SK-N-SH (cell line): ENCODE data around the gene THOC7. TPM values are rescaled to one million over a fixed set of nuclear protein-coding genes. Genes with fewer than 3 reads are reported as not detected.
A peak's percentile ranks its signal among the peaks of the same experiment; 100 is the strongest.

ENCODE experiments used
- CTCF ChIA-PET: fragments of 300-600, 350-600 bp; formaldehyde crosslinking; extraction: SDS; loops from one replicate; lab custom pipeline; 2021; lab: Yijun Ruan, JAX
- POLR2A ChIA-PET: fragments of 350-600 bp; sonication (Branson Sonifier 250); formaldehyde crosslinking; extraction: SDS; loops from one replicate; lab custom pipeline; 2020; ENCODE audit warnings: antibody characterized with exemption, inconsistent platforms; lab: Yijun Ruan, JAX
- DNase-seq: peaks from one replicate; pipeline ENCODE4 v3.0.0; 2012
- H2AFZ ChIP-seq: fragments of 200-600 bp; sonication (generic); 2 replicates; pipeline ENCODE4 v1.8.1; 2016; ENCODE audit warnings: antibody characterized with exemption, mild to moderate bottlenecking, low read depth
- H3F3A ChIP-seq: fragments of 200-600 bp; sonication (generic); replicated peaks from 2 replicates; pipeline ENCODE3; 2016; ENCODE audit warnings: antibody characterized with exemption, mild to moderate bottlenecking; ENCODE audit not compliant: insufficient read depth
- H3K27ac ChIP-seq, 2 experiments: fragments of 200-500 bp in 1 of 2; fragments of 200-600 bp in 1 of 2; sonication (Bioruptor generic) in 1 of 2; sonication (generic), shearing (Covaris generic) in 1 of 2; 2 replicates each; pipeline versions ENCODE4 v1.5.1 to v1.6.1; 2014 to 2016; ENCODE audit warnings: low read depth in 2 of 2, inconsistent platforms in 1 of 2, low read length in 1 of 2, mild to moderate bottlenecking in 1 of 2, mixed read lengths in 1 of 2
- H3K27me3 ChIP-seq: fragments of 200-600 bp; sonication (generic), shearing (Covaris generic); 2 replicates; pipeline ENCODE4 v1.6.1; 2016; ENCODE audit warnings: mixed run types; ENCODE audit not compliant: insufficient read depth
- H3K36me3 ChIP-seq, 2 experiments: fragments of 200-500 bp in 1 of 2; fragments of 200-600 bp in 1 of 2; sonication (Bioruptor generic) in 1 of 2; sonication (generic) in 1 of 2; replicated peaks in 1 of 2; 2 replicates each; pipeline versions ENCODE3 to v1.5.1; 2014 to 2016; ENCODE audit warnings: low read length in 1 of 2, mild to moderate bottlenecking in 1 of 2; ENCODE audit not compliant: insufficient read depth in 2 of 2, control insufficient read depth in 1 of 2
- H3K4me1 ChIP-seq, 2 experiments: fragments of 200-500 bp in 1 of 2; fragments of 200-600 bp in 1 of 2; sonication (Bioruptor generic) in 1 of 2; sonication (generic), shearing (Covaris generic) in 1 of 2; 2 replicates each; pipeline versions ENCODE4 v1.5.1 to v1.6.1; 2014 to 2016; ENCODE audit warnings: low read depth in 1 of 2, low read length in 1 of 2, mixed run types in 1 of 2; ENCODE audit not compliant: insufficient read depth in 2 of 2, control insufficient read depth in 1 of 2
- H3K4me2 ChIP-seq: fragments of 200-600 bp; sonication (generic), shearing (Covaris generic); 2 replicates; pipeline ENCODE4 v1.6.1; 2017; ENCODE audit warnings: mixed run types
- H3K4me3 ChIP-seq, 2 experiments: fragments of 200-500 bp in 1 of 2; fragments of 200-600 bp in 1 of 2; sonication (Bioruptor generic) in 1 of 2; sonication (generic), shearing (Covaris generic) in 1 of 2; 2 replicates each; pipeline versions ENCODE4 v1.5.1 to v1.8.1; 2014 to 2016; ENCODE audit warnings: low read depth in 2 of 2, inconsistent platforms in 1 of 2, low read length in 1 of 2, mild to moderate bottlenecking in 1 of 2, mixed read lengths in 1 of 2, moderate library complexity in 1 of 2
- H3K79me2 ChIP-seq: fragments of 200-600 bp; sonication (generic); 2 replicates; pipeline ENCODE4 v1.8.1; 2017; ENCODE audit warnings: mild to moderate bottlenecking; ENCODE audit not compliant: insufficient read depth
- H3K9ac ChIP-seq: fragments of 200-600 bp; sonication (generic); 2 replicates; pipeline ENCODE4 v1.6.1; 2017; ENCODE audit warnings: mixed run types
- H3K9me2 ChIP-seq: fragments of 200-600 bp; sonication (generic); 2 replicates; pipeline ENCODE4 v1.6.1; 2017; ENCODE audit warnings: mixed run types
- H3K9me3 ChIP-seq: fragments of 200-600 bp; sonication (generic); 2 replicates; pipeline ENCODE4 v1.6.1; 2017; ENCODE audit warnings: mixed run types, mild to moderate bottlenecking, moderate library complexity
- H4K20me1 ChIP-seq: fragments of 200-600 bp; sonication (generic); 2 replicates; pipeline ENCODE4 v1.6.1; 2017; ENCODE audit warnings: mild to moderate bottlenecking, mixed run types; ENCODE audit not compliant: insufficient read depth
- CTCF ChIP-seq: fragments of 200-600 bp; sonication (generic); IDR thresholded peaks from 2 replicates; pipeline ENCODE4 v1.6.1; 2017; ENCODE audit warnings: antibody characterized with exemption, mild to moderate bottlenecking, moderate library complexity
- EP300 ChIP-seq, 2 experiments: IDR thresholded peaks; 2 replicates each; pipeline versions ENCODE4 v1.4.0 to v1.6.1; 2012; ENCODE audit warnings: borderline replicate concordance in 1 of 2, low read depth in 1 of 2, low read length in 1 of 2
- FOSL2 ChIP-seq: IDR thresholded peaks from 2 replicates; pipeline ENCODE4 v1.4.0; 2012; ENCODE audit warnings: low read depth, mild to moderate bottlenecking, moderate library complexity, borderline replicate concordance
- FOXJ3 ChIP-seq: sonication (generic); formaldehyde crosslinking; IDR thresholded peaks from 2 replicates; pipeline ENCODE4 v1.5.1; 2020; ENCODE audit warnings: mild to moderate bottlenecking, missing genetic modification reagents
- FOXM1 ChIP-seq: IDR thresholded peaks from 2 replicates; pipeline ENCODE4 v1.4.0; 2012; ENCODE audit warnings: low read depth, mild to moderate bottlenecking
- GABPA ChIP-seq: IDR thresholded peaks from 2 replicates; pipeline ENCODE4 v1.4.0; 2012; ENCODE audit warnings: low read depth, mild to moderate bottlenecking
- GATA2 ChIP-seq: sonication (generic); formaldehyde crosslinking; IDR thresholded peaks from 2 replicates; pipeline ENCODE4 v1.5.0; 2020; ENCODE audit warnings: mild to moderate bottlenecking, missing genetic modification reagents
- MEF2A ChIP-seq: IDR thresholded peaks from 2 replicates; pipeline ENCODE4 v1.4.0; 2012; ENCODE audit warnings: low read depth, borderline replicate concordance
- MXI1 ChIP-seq: IDR thresholded peaks from 2 replicates; pipeline ENCODE4 v1.6.1; 2012; ENCODE audit warnings: mild to moderate bottlenecking, low read depth, low read length, improper control_type of control experiment
- NFIC ChIP-seq: IDR thresholded peaks from 2 replicates; pipeline ENCODE4 v1.4.0; 2012; ENCODE audit warnings: borderline replicate concordance
- NRF1 ChIP-seq: IDR thresholded peaks from 2 replicates; pipeline ENCODE4 v1.6.1; 2012; ENCODE audit warnings: low read depth, mild to moderate bottlenecking, low read length
- PBX3 ChIP-seq: IDR thresholded peaks from 2 replicates; pipeline ENCODE4; 2012
- POLR2AphosphoS5 ChIP-seq: IDR thresholded peaks from 2 replicates; pipeline ENCODE4 v1.6.1; 2012; ENCODE audit warnings: low read depth, low read length
- RAD21 ChIP-seq: IDR thresholded peaks from 2 replicates; pipeline ENCODE4 v1.6.1; 2012; ENCODE audit warnings: mild to moderate bottlenecking, low read length
- RCOR1 ChIP-seq: fragments of 150-350 bp; IDR thresholded peaks from 2 replicates; pipeline ENCODE4 v1.6.1; 2017; ENCODE audit warnings: antibody characterized with exemption, low read length
- RFX5 ChIP-seq: IDR thresholded peaks from 2 replicates; pipeline ENCODE4 v1.6.1; 2012; ENCODE audit warnings: mild to moderate bottlenecking, improper control_type of control experiment, low read length
- RXRA ChIP-seq: IDR thresholded peaks from 2 replicates; pipeline ENCODE4 v1.4.0; 2012; ENCODE audit warnings: low read depth, mild to moderate bottlenecking, borderline replicate concordance
- SMC3 ChIP-seq: IDR thresholded peaks from 2 replicates; pipeline ENCODE4 v1.6.1; 2012; ENCODE audit warnings: low read depth, low read length, improper control_type of control experiment
- TAF1 ChIP-seq: IDR thresholded peaks from 2 replicates; pipeline ENCODE4 v1.6.1; 2012; ENCODE audit warnings: low read depth, mild to moderate bottlenecking, low read length, moderate library complexity, borderline replicate concordance
- TCF12 ChIP-seq: IDR thresholded peaks from 2 replicates; pipeline ENCODE4 v1.4.0; 2012
- TEAD4 ChIP-seq: IDR thresholded peaks from 2 replicates; pipeline ENCODE4 v1.4.0; 2012; ENCODE audit warnings: mild to moderate bottlenecking, borderline replicate concordance; ENCODE audit not compliant: insufficient read depth
- YY1 ChIP-seq: IDR thresholded peaks from 2 replicates; pipeline ENCODE4 v1.4.0; 2012; ENCODE audit warnings: low read depth, mild to moderate bottlenecking
- WGBS: methylation state at CpG from one replicate; pipeline ENCODE4 v1.1.6; 2017; ENCODE audit warnings: low lambda C conversion rate; 5-methylcytosine and 5-hydroxymethylcytosine counted together
- polyA plus RNA-seq, 3 experiments: library from polyadenylated mRNA; depleted of rRNA; stranded (reverse); fragments of >200 nt; gene quantifications; 2 replicates each; pipeline ENCODE4 v1.2.3, GENCODE V29; 2012
- TF ChIP-seq, protein P1 (sequence below): IDR thresholded peaks from 2 replicates; pipeline ENCODE4 v1.4.0; 2012; ENCODE audit warnings: low read depth, borderline replicate concordance

THOC7 gene
- polyA plus RNA-seq, 1 of the 3 experiments (the other 2 are of a cell fraction), result 35.6 TPM

- Histone ChIP-seq H2AFZ (no peak overlapping the region), H3K4me3 (no peak overlapping the region), H3K27me3 (no peaks in the 10 kb centered on the region), H3K9ac (no peak overlapping the region), H3K27ac (no peak overlapping the region), H3K4me2 (no peak overlapping the region), H3K36me3 (peaks cover 0 to 14% of the 10 kb centered on the region in 2 experiments), H3K79me2 (peaks cover 84% of the 10 kb centered on the region), H3F3A (peaks cover 11% of the 10 kb centered on the region), H3K9me2 (no peaks in the 10 kb centered on the region), H3K9me3 (no peaks in the 10 kb centered on the region), H4K20me1 (peaks cover 12% of the 10 kb centered on the region), H3K4me1 (peaks cover 7% of the 10 kb centered on the region in 2 experiments; a peak in 3 of 4 replicates)
- ChIA-PET CTCF (no interaction called here), POLR2A (no interaction called here)
- no peak for DNase-seq
- TF ChIP-seq CTCF, result no peak
- no peak for TF ChIP-seq NFIC
- TF ChIP-seq TCF12, result no peak
- no peak for TF ChIP-seq YY1
- TF ChIP-seq RAD21, result no peak
- no peak for TF ChIP-seq FOSL2
- no peak for TF ChIP-seq EP300 (IDR thresholded peaks at IDR 0.05; ENCODE audit: borderline replicate concordance in 1 of 2, low read depth in 1 of 2, low read length in 1 of 2)
- TF ChIP-seq RFX5, result no peak
- no peak for TF ChIP-seq FOXM1
- no peak for TF ChIP-seq RXRA
- no peak for TF ChIP-seq NRF1
- TF ChIP-seq, protein P1, sequence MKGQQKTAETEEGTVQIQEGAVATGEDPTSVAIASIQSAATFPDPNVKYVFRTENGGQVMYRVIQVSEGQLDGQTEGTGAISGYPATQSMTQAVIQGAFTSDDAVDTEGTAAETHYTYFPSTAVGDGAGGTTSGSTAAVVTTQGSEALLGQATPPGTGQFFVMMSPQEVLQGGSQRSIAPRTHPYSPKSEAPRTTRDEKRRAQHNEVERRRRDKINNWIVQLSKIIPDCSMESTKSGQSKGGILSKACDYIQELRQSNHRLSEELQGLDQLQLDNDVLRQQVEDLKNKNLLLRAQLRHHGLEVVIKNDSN, result no peak
- no peak for TF ChIP-seq POLR2AphosphoS5
- TF ChIP-seq SMC3, result no peak
- TF ChIP-seq MEF2A, result no peak
- TF ChIP-seq MXI1, result no peak
- 100% methylated on average over 1 of the region's 1 CpG for WGBS
Measured at GRCh38 chr3:63867225-63867624, 3.6 kb upstream of the THOC7 start.

DNA sequence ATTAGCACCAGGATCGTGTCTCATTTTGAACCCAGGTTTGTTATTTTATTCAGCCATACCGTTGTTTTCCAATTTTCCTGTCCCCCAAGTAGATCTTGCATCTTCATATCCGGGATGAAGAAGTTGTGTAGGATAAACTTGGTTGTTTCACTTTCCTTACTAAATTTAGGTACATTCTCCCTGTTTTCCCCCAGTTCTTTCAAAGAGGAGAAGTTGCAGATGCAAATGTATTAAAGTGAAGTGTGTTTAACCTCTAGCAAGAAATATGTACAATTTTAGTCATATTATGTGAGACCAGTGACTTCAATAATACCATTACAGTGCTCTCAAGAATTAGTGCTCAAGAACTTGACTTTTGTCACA lies 1.3 kb upstream of the THOC7 start:
- Histone ChIP-seq H3K4me1 (peaks cover 6% of the 10 kb centered on the region in 2 experiments; a peak in 2 of 4 replicates), H3K9me2 (no peaks in the 10 kb centered on the region), H3K4me2 (peak overlapping the region; percentile 87), H3K79me2 (peaks cover 91% of the 10 kb centered on the region), H3K27me3 (no peaks in the 10 kb centered on the region), H2AFZ (0 out of 2 replicates have a peak overlapping the region, but pooled peaks have one; percentile 47), H3K27ac (peak overlapping the region in 1 of 2 experiments; percentile 51; a peak in 1 of 4 replicates), H3K9me3 (no peaks in the 10 kb centered on the region), H3F3A (no peaks in the 10 kb centered on the region), H3K4me3 (peak overlapping the region; percentile 85 to 89), H3K36me3 (peaks cover 0 to 14% of the 10 kb centered on the region in 2 experiments), H3K9ac (peak overlapping the region; percentile 89), H4K20me1 (no peaks in the 10 kb centered on the region)
- 16% methylated on average over 3 of the region's 3 CpGs for WGBS
- no peak for DNase-seq
- ChIA-PET CTCF (no interaction called here), POLR2A (no interaction called here)
- no peak for TF ChIP-seq GABPA
- no peak for TF ChIP-seq CTCF
- no peak for TF ChIP-seq RCOR1
- no peak for TF ChIP-seq PBX3
- no peak for TF ChIP-seq EP300 (IDR thresholded peaks at IDR 0.05; ENCODE audit: borderline replicate concordance in 1 of 2, low read depth in 1 of 2, low read length in 1 of 2)
- TF ChIP-seq, protein P1, result no peak
- TF ChIP-seq RAD21, result no peak
- no peak for TF ChIP-seq GATA2 (CRISPR knock-in tag)
- no peak for TF ChIP-seq YY1
- TF ChIP-seq TEAD4, result no peak
- no peak for TF ChIP-seq TAF1
- TF ChIP-seq POLR2AphosphoS5, result no peak
- TF ChIP-seq MEF2A, result no peak
- TF ChIP-seq FOXJ3 (CRISPR knock-in tag), result no peak
